Osteocyte (in vitro differentiated cells): ENCODE data around the gene PAFAH2. TPM values are rescaled to one million over a fixed set of nuclear protein-coding genes. Genes with fewer than 3 reads are reported as not detected.

ENCODE experiments used
- DNase-seq: peaks from one replicate; pipeline ENCODE4 v3.0.0; 2021; ENCODE audit warnings: mixed read lengths; ENCODE audit not compliant: unreplicated experiment; ENCODE audit errors: extremely low spot score
- H3K27ac Mint-ChIP-seq: one replicate; pipeline ENCODE4 v1.8.0; 2021; ENCODE audit warnings: mild to moderate bottlenecking, mixed read lengths; ENCODE audit not compliant: unreplicated experiment
- H3K27me3 Mint-ChIP-seq: one replicate; pipeline ENCODE4 v1.8.0; 2021; ENCODE audit warnings: mixed read lengths; ENCODE audit not compliant: unreplicated experiment
- H3K36me3 Mint-ChIP-seq: one replicate; pipeline ENCODE4 v1.8.0; 2021; ENCODE audit warnings: mixed read lengths; ENCODE audit not compliant: unreplicated experiment
- H3K4me1 Mint-ChIP-seq: one replicate; pipeline ENCODE4 v1.8.0; 2021; ENCODE audit warnings: mixed read lengths; ENCODE audit not compliant: unreplicated experiment
- H3K4me3 Mint-ChIP-seq: one replicate; pipeline ENCODE4 v1.8.0; 2021; ENCODE audit warnings: mild to moderate bottlenecking, moderate library complexity, mixed read lengths; ENCODE audit not compliant: unreplicated experiment
- H3K9me3 Mint-ChIP-seq: one replicate; pipeline ENCODE4 v1.8.0; 2021; ENCODE audit warnings: mixed read lengths; ENCODE audit not compliant: unreplicated experiment
- total RNA-seq: library from RNA; stranded (reverse); gene quantifications from 2 replicates; pipeline ENCODE4 v1.2.1, GENCODE V29; 2021
- TF ChIP-seq, protein P1 (sequence below): fragments of 200-600 bp; sonication (generic); IDR thresholded peaks from 2 replicates; pipeline ENCODE4 v1.5.0; 2021; ENCODE audit warnings: antibody characterized with exemption, mild to moderate bottlenecking, moderate library complexity

Gene PAFAH2
- total RNA-seq, 1 donor from 2014 or later: 10.4 TPM

DNA sequence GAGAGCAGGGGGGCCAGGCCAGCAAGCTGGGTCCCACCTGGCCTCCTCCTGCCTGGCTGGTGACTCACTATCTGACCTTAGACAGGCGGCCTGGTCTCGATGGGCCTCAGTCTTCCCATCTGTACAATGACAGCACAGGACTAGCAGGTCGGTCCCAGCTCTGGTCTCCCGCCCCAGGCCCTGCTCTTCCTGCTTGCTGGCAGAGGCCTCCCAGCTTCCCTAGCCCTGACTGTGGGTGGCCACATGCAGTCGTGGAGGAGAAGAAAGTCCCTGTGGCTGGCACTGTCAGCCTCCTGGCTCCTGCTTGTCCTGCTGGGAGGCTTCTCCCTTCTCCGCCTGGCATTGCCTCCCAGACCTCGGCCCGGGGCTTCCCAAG, 24.5 kb upstream of the PAFAH2 start:
- H3K4me3 Mint-ChIP-seq: no peak overlapping the region
- no peaks in the 10 kb centered on the region for H3K36me3 Mint-ChIP-seq
- TF ChIP-seq, protein P1, sequence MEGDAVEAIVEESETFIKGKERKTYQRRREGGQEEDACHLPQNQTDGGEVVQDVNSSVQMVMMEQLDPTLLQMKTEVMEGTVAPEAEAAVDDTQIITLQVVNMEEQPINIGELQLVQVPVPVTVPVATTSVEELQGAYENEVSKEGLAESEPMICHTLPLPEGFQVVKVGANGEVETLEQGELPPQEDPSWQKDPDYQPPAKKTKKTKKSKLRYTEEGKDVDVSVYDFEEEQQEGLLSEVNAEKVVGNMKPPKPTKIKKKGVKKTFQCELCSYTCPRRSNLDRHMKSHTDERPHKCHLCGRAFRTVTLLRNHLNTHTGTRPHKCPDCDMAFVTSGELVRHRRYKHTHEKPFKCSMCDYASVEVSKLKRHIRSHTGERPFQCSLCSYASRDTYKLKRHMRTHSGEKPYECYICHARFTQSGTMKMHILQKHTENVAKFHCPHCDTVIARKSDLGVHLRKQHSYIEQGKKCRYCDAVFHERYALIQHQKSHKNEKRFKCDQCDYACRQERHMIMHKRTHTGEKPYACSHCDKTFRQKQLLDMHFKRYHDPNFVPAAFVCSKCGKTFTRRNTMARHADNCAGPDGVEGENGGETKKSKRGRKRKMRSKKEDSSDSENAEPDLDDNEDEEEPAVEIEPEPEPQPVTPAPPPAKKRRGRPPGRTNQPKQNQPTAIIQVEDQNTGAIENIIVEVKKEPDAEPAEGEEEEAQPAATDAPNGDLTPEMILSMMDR: no peak
- peaks cover 31% of the 10 kb centered on the region for H3K4me1 Mint-ChIP-seq
- H3K9me3 Mint-ChIP-seq: no peaks in the 10 kb centered on the region
- H3K27me3 Mint-ChIP-seq: no peaks in the 10 kb centered on the region
- no peak for DNase-seq
- H3K27ac Mint-ChIP-seq: no peak overlapping the region

DNA sequence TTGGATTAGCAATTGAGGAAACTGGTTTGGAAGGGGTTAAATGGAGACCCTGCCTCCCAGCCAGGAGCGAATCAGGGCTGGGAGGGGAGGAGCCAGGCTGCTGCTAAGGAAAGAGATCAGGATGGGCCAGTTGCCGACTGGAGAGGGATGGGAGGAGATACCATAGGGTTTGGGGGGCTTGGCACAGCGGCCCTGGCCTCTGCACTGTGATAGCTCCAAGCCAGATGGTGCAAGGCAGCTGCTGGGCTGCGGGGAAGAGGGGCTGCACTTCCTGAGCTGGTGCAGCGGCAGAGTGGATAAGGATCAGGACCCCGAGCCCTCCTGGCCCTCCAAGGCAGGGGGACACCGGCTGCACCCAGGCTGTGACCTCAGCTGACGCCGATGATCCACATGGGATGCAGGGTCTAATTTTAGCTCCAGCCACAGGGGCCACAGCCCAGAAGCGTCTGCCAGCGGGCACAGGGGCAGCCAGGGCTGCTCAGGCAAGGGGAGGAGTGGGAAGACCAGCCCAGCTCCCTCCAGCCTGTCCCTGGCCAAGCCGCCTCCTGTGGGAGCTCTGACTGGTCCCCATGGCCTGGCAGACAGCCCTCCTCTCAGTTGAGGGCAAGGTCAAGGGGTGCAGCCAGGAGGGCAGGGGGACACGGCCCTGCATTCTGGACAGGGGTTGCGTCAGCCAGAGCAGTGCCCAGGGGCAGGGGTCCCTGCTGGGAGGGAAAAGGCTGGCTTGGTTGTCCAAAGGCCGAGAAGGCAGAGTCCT, 24.0 kb upstream of the PAFAH2 start, which contains the start of gene EXTL1:
Gene EXTL1, plus strand, starts transcription at position 129 of the 757 bp plus-strand sequence. CDS start 872 bp downstream, outside the sequence.
- Mint-ChIP-seq H3K27ac (no peak within 1 kb of the TSS), H3K4me3 (peak within 1 kb of the TSS; percentile 80), H3K4me1 (peaks cover 33% of the 10 kb centered on the region), H3K27me3 (no peaks in the 10 kb centered on the region), H3K36me3 (no peaks in the 10 kb centered on the region), H3K9me3 (no peaks in the 10 kb centered on the region)
- DNase-seq: no peak
- TF ChIP-seq, protein P1: no peak

DNA sequence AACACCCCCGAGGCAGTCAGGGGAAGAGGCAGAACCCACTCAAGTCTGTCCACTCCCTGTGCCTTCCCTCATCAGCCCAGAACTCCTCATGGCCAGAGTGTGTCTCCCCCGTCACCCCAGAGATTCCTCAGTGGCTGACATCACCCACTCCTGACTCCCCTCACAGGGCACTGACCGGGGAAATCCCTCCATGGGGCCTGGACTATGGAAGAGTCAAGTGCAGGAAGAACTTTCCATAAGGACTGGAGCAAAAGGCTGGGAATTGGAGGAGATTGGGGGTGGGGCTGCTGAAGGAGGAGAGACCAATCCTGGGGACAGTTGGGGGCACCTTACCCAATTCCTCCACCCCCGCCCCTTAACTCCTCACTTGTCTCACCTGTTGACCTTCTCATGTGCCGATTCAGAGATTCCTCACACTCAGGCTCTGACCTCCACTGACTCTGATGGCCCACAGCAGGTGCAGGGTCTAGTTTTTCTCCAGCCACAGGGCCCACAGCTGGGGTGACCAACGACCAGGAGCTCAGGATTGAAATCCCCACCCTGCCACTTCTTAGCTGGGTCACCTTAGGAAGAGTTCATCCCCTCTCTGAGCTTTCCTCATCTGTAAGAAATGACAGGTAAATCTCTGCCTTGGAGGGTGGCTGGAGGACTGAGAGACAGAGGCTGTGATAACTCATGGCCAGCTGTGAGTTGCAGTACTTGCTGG, 23.2 kb upstream of the PAFAH2 start:
- Mint-ChIP-seq H3K4me3 (peak overlapping the region; percentile 80), H3K9me3 (no peaks in the 10 kb centered on the region), H3K36me3 (no peaks in the 10 kb centered on the region), H3K4me1 (peaks cover 33% of the 10 kb centered on the region), H3K27me3 (no peaks in the 10 kb centered on the region), H3K27ac (no peak overlapping the region)
- DNase-seq: no peak
- TF ChIP-seq, protein P1: no peak

DNA sequence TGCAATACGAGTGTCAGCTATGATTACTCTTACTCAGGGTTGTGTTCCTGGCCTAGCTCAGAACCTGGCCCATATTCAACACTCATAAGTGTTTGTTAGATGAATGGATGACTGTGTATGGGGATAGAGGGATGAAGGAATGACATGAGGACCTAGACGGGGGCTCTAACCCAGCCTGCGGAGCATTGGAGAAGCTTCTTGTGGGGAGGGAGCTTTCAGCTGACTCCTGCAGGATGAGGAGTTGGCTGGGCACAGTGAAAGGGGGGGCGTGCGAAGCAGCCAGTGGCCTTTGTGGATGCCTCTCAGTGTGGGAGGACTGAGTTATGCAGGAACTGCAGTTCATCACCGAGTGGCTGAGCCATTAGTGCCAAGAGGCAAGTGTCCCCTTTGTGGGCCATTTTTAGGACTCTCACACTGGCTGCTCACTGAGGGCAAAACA, 22.5 kb upstream of the PAFAH2 start:
- Mint-ChIP-seq H3K27ac (no peak overlapping the region), H3K27me3 (no peaks in the 10 kb centered on the region), H3K4me3 (no peak overlapping the region), H3K9me3 (no peaks in the 10 kb centered on the region), H3K4me1 (peaks cover 33% of the 10 kb centered on the region), H3K36me3 (no peaks in the 10 kb centered on the region)
- no peak for DNase-seq
- TF ChIP-seq, protein P1: no peak
